GM19238 (cell line): ENCODE results near the gene FSTL5.

Source experiments
- DNase-seq: peaks from one replicate; pipeline ENCODE4 v3.0.0; 2011; ENCODE audit warnings: low spot score; ENCODE audit not compliant: insufficient read length

The FSTL5 gene

GRCh38 chr4:161457906-161458305 is 705.9 kb downstream of the FSTL5 start:
- DNase-seq = no peak

GRCh38 chr4:161457311-161457710 is 706.5 kb downstream of the FSTL5 start:
- DNase-seq = no peak

- no peak for DNase-seq
Measured at GRCh38 chr4:161454860-161455259, 708.9 kb downstream of the FSTL5 start.

GRCh38 chr4:161448550-161449180 is 715.1 kb downstream of the FSTL5 start:
- DNase-seq = no peak

- DNase-seq = no peak
Measured at GRCh38 chr4:161444626-161445025, 719.2 kb downstream of the FSTL5 start.

- DNase-seq = no peak
Measured at GRCh38 chr4:161442921-161443320, 720.9 kb downstream of the FSTL5 start.

GRCh38 chr4:161438096-161438495 is 725.7 kb downstream of the FSTL5 start:
- no peak for DNase-seq

- DNase-seq = no peak
Measured at GRCh38 chr4:161428180-161428965, 735.4 kb downstream of the FSTL5 start.

- no peak for DNase-seq
Measured at GRCh38 chr4:161419822-161420221, 744.0 kb downstream of the FSTL5 start.

GRCh38 chr4:161411901-161412300 is 751.9 kb downstream of the FSTL5 start:
- no peak for DNase-seq

- DNase-seq = no peak
Measured at GRCh38 chr4:161404346-161405110, 759.3 kb downstream of the FSTL5 start.

GRCh38 chr4:161403781-161404180 is 760.0 kb downstream of the FSTL5 start:
- DNase-seq = no peak

GRCh38 chr4:161393602-161394001 is 770.2 kb downstream of the FSTL5 start:
- DNase-seq = no peak

GRCh38 chr4:161382655-161383054 is 781.1 kb downstream of the FSTL5 start:
- no peak for DNase-seq

- no peak for DNase-seq
Measured at GRCh38 chr4:161376275-161376674, 787.5 kb downstream of the FSTL5 start.

- no peak for DNase-seq
Measured at GRCh38 chr4:161364681-161365080, 799.1 kb downstream of the FSTL5 start.

- DNase-seq = no peak
Measured at GRCh38 chr4:161360982-161361381, 802.8 kb downstream of the FSTL5 start.

- no peak for DNase-seq
Measured at GRCh38 chr4:161359491-161359890, 804.3 kb downstream of the FSTL5 start.

- no peak for DNase-seq
Measured at GRCh38 chr4:161356351-161356750, 807.4 kb downstream of the FSTL5 start.

GRCh38 chr4:161350946-161351345 is 812.9 kb downstream of the FSTL5 start:
- no peak for DNase-seq

- no peak for DNase-seq
Measured at GRCh38 chr4:161345741-161346140, 818.1 kb downstream of the FSTL5 start.

GRCh38 chr4:161343569-161343950 is 820.2 kb downstream of the FSTL5 start:
- DNase-seq = no peak
